ENCODE data around the gene SFXN3.

SFXN3 gene

GRCh38 chr10:101006593-101007098 is 24.4 kb upstream of the SFXN3 start:
- no peak overlapping the region for H3K4me3 ChIP-seq (ENCODE audit: low read length)
- TF ChIP-seq, protein P1, sequence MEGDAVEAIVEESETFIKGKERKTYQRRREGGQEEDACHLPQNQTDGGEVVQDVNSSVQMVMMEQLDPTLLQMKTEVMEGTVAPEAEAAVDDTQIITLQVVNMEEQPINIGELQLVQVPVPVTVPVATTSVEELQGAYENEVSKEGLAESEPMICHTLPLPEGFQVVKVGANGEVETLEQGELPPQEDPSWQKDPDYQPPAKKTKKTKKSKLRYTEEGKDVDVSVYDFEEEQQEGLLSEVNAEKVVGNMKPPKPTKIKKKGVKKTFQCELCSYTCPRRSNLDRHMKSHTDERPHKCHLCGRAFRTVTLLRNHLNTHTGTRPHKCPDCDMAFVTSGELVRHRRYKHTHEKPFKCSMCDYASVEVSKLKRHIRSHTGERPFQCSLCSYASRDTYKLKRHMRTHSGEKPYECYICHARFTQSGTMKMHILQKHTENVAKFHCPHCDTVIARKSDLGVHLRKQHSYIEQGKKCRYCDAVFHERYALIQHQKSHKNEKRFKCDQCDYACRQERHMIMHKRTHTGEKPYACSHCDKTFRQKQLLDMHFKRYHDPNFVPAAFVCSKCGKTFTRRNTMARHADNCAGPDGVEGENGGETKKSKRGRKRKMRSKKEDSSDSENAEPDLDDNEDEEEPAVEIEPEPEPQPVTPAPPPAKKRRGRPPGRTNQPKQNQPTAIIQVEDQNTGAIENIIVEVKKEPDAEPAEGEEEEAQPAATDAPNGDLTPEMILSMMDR (conservative IDR thresholded peaks at IDR 0.05; ENCODE audit: low read depth, low read length), result no peak
- no peak for DNase-seq (ENCODE audit: low read depth)

GRCh38 chr10:101007099-101007711 is 23.8 kb upstream of the SFXN3 start:
- H3K4me3 ChIP-seq (ENCODE audit: low read length), result no peak overlapping the region
- TF ChIP-seq, protein P1 (conservative IDR thresholded peaks at IDR 0.05; ENCODE audit: low read depth, low read length), result no peak
- DNase-seq (ENCODE audit: low read depth), result no peak

DNA sequence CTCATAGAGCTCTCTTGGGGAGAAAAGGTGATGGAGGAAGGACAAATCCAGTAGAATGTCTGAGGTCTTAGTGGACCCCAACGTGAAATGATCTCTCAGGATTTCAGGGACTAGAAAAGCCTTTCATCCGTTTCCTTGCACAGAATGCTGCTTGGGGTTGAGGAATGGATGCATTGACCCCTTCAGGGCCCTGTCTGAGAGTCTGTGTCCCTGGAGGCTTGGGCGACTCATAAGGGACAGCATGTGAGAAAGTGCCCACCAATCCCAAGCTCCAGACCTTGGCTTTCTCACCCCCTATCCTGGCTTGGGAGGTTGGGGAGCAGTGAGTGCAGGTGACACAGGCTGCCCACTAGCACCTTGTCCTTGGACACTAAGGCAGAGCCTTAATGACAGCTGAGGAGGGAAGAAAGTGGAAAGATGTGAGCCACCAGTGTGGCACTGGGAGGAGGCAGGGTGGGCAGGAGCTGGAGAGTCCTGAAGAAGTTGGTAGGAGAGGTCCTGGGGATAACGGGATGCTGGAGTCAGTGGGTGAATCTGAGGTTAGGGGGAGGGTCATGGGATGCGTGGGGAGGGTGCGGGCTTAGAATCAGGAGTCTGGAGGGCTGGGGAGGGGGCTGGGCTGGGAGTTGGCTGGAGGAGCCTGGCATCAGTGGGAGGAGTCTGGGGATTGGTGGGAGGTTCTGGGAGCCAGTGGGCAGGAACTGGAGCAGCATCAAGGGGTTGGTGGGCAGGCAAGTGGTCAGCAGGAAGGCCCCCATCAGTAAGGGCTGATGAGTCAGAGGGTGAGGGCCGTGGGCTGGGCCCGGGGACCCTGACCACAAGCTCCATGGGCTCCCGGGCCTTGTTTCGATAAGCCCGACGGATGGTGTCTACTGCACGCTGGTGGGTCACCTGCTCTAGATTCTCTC is 22.9 kb upstream of the SFXN3 start:
- TF ChIP-seq, protein P1 (conservative IDR thresholded peaks at IDR 0.05; ENCODE audit: low read depth, low read length), result no peak

GRCh38 chr10:101008823-101009423 is 22.1 kb upstream of the SFXN3 start:
- H3K4me3 ChIP-seq (ENCODE audit: low read length), result no peak overlapping the region
- TF ChIP-seq, protein P1 (conservative IDR thresholded peaks at IDR 0.05; ENCODE audit: low read depth, low read length), result no peak
- DNase-seq (ENCODE audit: low read depth), result no peak

More for the DNA sequence above, 22.9 kb upstream of the SFXN3 start:
- H3K4me3 ChIP-seq (ENCODE audit: low read length), result no peak overlapping the region
- DNase-seq (ENCODE audit: low read depth), result no peak

- no peak overlapping the region for H3K4me3 ChIP-seq (ENCODE audit: low read length)
- no peak for DNase-seq (ENCODE audit: low read depth)
- TF ChIP-seq, protein P1 (conservative IDR thresholded peaks at IDR 0.05; ENCODE audit: low read depth, low read length), result no peak
These were observed 20.7 kb upstream of the SFXN3 start for GRCh38 chr10:101010329-101010728.

GRCh38 chr10:101011517-101012423 is 19.3 kb upstream of the SFXN3 start:
- H3K4me3 ChIP-seq (ENCODE audit: low read length), result no peak overlapping the region
- TF ChIP-seq, protein P1 (conservative IDR thresholded peaks at IDR 0.05; ENCODE audit: low read depth, low read length), result peak; percentile 75
- no peak for DNase-seq (ENCODE audit: low read depth)

All from retinal pigment epithelial cell (primary cell).